ENCODE measurements around the gene SCMH1. TPM values are rescaled to one million over a fixed set of nuclear protein-coding genes. Genes with fewer than 3 reads are reported as not detected.

SCMH1 gene
- total and polyA plus RNA-seq, 2 donors (not counting 3 experiments of a cell fraction or from before 2014, with no cell fraction given) = 39.9 to 40.7 TPM

DNA sequence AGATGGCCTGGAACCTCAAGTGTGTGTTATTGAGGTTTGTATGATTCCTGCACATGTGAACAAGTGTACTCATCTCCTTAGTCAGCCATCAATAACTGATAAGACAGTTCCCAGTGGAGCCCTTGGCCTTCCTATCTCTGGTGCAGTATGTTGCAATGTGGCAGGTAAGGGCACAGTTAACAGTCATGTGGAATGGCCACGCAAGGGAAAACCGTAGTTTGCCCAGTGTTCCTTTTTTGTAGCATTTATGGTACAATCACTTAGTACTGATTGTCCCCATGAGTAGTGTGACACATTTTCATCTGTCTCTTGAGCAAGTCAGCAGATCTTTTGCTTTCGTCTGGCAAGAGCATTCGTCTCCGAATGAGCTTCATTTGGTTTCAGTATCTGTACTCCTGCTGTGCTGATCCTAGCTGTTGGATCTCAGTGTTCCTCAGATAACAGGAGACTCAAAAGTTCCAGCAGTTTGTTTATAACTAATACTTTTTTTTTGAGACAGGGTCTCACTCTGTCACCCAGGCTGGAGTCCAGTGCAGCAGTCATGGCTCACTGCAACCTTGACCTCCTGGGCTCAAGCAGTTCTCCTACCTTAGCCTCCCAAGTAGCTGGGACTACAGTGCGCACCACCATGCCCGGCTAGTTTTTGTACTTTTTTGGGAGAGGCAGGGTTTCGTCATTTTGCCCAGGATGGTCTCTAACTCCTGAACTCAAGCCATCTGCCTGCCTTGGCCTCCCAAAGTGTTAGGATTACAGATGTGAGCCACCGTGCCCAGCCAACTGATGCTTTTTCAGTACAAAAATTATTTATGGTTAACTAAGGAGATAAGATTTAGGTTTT lies 254.4 kb downstream of the SCMH1 start:
- ChIA-PET POLR2A (no interaction called here), CTCF (interaction anchor here (1.2 to 1.7 kb wide), 2 partner anchors 14 to 138 kb away, joined by 3 to 4 read pairs; no protein-coding TSS in a partner anchor)
- no peak overlapping the region for H2AFZ ChIP-seq (ENCODE audit: low read depth, low read length)
- H3K9ac ChIP-seq (replicated peaks; ENCODE audit: extremely low read depth, insufficient read depth, low read length) = no peak overlapping the region
- peaks cover 28 to 47% of the 10 kb centered on the region in 2 experiments for H3K36me3 ChIP-seq (ENCODE audit: control insufficient read depth in 2 of 2, extremely low read depth in 1 of 2, insufficient read depth in 2 of 2, low read length in 2 of 2)
- no peaks in the 10 kb centered on the region for H4K20me1 ChIP-seq (replicated peaks; ENCODE audit: control insufficient read depth, extremely low read depth, insufficient read depth, low read length)
- H3K9me3 ChIP-seq (replicated peaks; ENCODE audit: control insufficient read depth, insufficient read depth, low read length) = no peaks in the 10 kb centered on the region
- H3K9me1 ChIP-seq (replicated peaks; ENCODE audit: control insufficient read depth, extremely low read depth, insufficient read depth, low read length) = no peaks in the 10 kb centered on the region
- intact Hi-C loops (cut with micrococcal nuclease) (no loop called here), dilution Hi-C loops (cut with MboI; ENCODE audit: extremely low pct_ligation_motif_present, low sequenced_read_pairs) (no loop called here)
- DNase-seq (ENCODE audit: low read depth, low spot score) = no peak
- no peaks in the 10 kb centered on the region for H3K27me3 ChIP-seq (ENCODE audit: control insufficient read depth in 2 of 2, insufficient read depth in 2 of 2, low read length in 2 of 2)
- no peak overlapping the region for H3K4me3 ChIP-seq (replicated peaks in 1 of 3; ENCODE audit: insufficient read depth in 1 of 3, low read depth in 1 of 3, low read length in 3 of 3)
- H3K4me2 ChIP-seq (ENCODE audit: insufficient read depth, low read length) = no peak overlapping the region
- no peak overlapping the region for H3K27ac ChIP-seq (ENCODE audit: insufficient read depth, low read depth, low read length)
- no peak for FAIRE-seq
- TF ChIP-seq EZH2 (IDR thresholded peaks at IDR 0.05; ENCODE audit: borderline replicate concordance, low read depth, low read length, severe bottlenecking) (no peak), POLR2AphosphoS5 (IDR thresholded peaks at IDR 0.05; ENCODE audit: insufficient read depth, low read depth, low read length) (no peak), MYC (IDR thresholded peaks at IDR 0.05; ENCODE audit: low read depth, low read length) (no peak), JUN (IDR thresholded peaks at IDR 0.05; ENCODE audit: borderline replicate concordance, insufficient read depth, insufficient read length, low read depth) (no peak), GATA2 (IDR thresholded peaks at IDR 0.05; ENCODE audit: insufficient read depth, insufficient read length, low read depth, low read length) (no peak), FOS (IDR thresholded peaks at IDR 0.05; ENCODE audit: borderline replicate concordance, insufficient read depth, low read length) (no peak), POLR2A (IDR thresholded peaks at IDR 0.05; ENCODE audit: low read depth, low read length) (no peak)
- TF ChIP-seq, protein P1, sequence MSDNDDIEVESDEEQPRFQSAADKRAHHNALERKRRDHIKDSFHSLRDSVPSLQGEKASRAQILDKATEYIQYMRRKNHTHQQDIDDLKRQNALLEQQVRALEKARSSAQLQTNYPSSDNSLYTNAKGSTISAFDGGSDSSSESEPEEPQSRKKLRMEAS (IDR thresholded peaks at IDR 0.05; ENCODE audit: insufficient read depth, insufficient read length) = no peak
- TF ChIP-seq, protein P2, sequence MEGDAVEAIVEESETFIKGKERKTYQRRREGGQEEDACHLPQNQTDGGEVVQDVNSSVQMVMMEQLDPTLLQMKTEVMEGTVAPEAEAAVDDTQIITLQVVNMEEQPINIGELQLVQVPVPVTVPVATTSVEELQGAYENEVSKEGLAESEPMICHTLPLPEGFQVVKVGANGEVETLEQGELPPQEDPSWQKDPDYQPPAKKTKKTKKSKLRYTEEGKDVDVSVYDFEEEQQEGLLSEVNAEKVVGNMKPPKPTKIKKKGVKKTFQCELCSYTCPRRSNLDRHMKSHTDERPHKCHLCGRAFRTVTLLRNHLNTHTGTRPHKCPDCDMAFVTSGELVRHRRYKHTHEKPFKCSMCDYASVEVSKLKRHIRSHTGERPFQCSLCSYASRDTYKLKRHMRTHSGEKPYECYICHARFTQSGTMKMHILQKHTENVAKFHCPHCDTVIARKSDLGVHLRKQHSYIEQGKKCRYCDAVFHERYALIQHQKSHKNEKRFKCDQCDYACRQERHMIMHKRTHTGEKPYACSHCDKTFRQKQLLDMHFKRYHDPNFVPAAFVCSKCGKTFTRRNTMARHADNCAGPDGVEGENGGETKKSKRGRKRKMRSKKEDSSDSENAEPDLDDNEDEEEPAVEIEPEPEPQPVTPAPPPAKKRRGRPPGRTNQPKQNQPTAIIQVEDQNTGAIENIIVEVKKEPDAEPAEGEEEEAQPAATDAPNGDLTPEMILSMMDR (IDR thresholded peaks at IDR 0.05; ENCODE audit: extremely low read depth in 1 of 2, insufficient read depth in 1 of 2, low read depth in 1 of 2, low read length in 2 of 2) = no peak
- BruUV-seq (replicated peaks) = no TSS peak
- peaks cover 33% of the 10 kb centered on the region for H3K79me2 ChIP-seq (ENCODE audit: control insufficient read depth, insufficient read depth, low read length)
- peaks cover 8% of the 10 kb centered on the region for H3K4me1 ChIP-seq (ENCODE audit: control insufficient read depth, extremely low read depth, insufficient read depth, low read length)

Data from endothelial cell of umbilical vein (primary cell).